ENCODE results near the gene GFRA3. TPM values are rescaled to one million over a fixed set of nuclear protein-coding genes. Genes with fewer than 3 reads are reported as not detected.

Gene GFRA3
- not detected in 2 replicates for total RNA-seq

GRCh38 chr5:138274189-138274853 is at the start of gene GFRA3:
Gene GFRA3 (minus strand): TSS chr5:138274621. CDS start chr5:138274424, 197 bp downstream.

GRCh38 chr5:138213161-138214029 is 61.0 kb downstream of the GFRA3 start, which contains the start of gene CDC23:
Gene CDC23 (minus strand): TSS chr5:138213323. CDS start chr5:138213312, 11 bp downstream.

Other genes starting within 250 kb of the GFRA3 start
- 1.6 and 3.2 TPM in 2 replicates for gene FAM13B, start 241.5 kb downstream of the GFRA3 start, total RNA-seq
- gene WNT8A, start 190.6 kb downstream of the GFRA3 start, total RNA-seq = not detected in 2 replicates
- gene NME5, start 135.2 kb downstream of the GFRA3 start, total RNA-seq = 1.2 and 2.8 TPM in 2 replicates
- gene BRD8, start 96.0 kb downstream of the GFRA3 start, total RNA-seq = 20.6 and 21.8 TPM in 2 replicates
- 39.3 and 45.1 TPM in 2 replicates for gene KIF20A, start 95.5 kb downstream of the GFRA3 start, total RNA-seq
- gene CDC23, start 61.3 kb downstream of the GFRA3 start, total RNA-seq = 18.9 and 27.6 TPM in 2 replicates
- 7.4 and 8.8 TPM in 2 replicates for gene CDC25C, start 57.2 kb upstream of the GFRA3 start, total RNA-seq
- 16.9 and 33.5 TPM in 2 replicates for gene FAM53C, start 63.6 kb upstream of the GFRA3 start, total RNA-seq
- 23.8 and 31.4 TPM in 2 replicates for gene KDM3B, start 78.1 kb upstream of the GFRA3 start, total RNA-seq
- 15.8 and 19.3 TPM in 2 replicates for gene REEP2, start 164.4 kb upstream of the GFRA3 start, total RNA-seq
- 17.6 and 31.9 TPM in 2 replicates for gene EGR1, start 190.9 kb upstream of the GFRA3 start, total RNA-seq

All from airway epithelial cell (primary cell).